Thyroid gland (tissue), 4 donors: Measurements from ENCODE around the gene DNMT3L. TPM values are rescaled to one million over a fixed set of nuclear protein-coding genes. Genes with fewer than 3 reads are reported as not detected.
"Not testable (repeated sequence)": the region's sequence is repeated elsewhere in the genome, so short reads cannot be mapped to it uniquely, and the experiment has no call there.

Experiments used
- DNase-seq, 2 donors: peaks; one replicate each; pipeline ENCODE4 v3.0.0-alpha.2; 2019
- H3K27ac ChIP-seq, 3 donors: fragments of 200-600 bp; sonication (generic); 1 replicate in 2 of 3; 2 replicates in 1 of 3; pipeline ENCODE4 v1.5.1; 2016 to 2019; ENCODE audit warnings: mild to moderate bottlenecking in 1 of 3, moderate library complexity in 1 of 3
- H3K27me3 ChIP-seq: fragments of 200-600 bp; sonication (generic); one replicate; pipeline ENCODE4 v1.5.1; 2019
- H3K36me3 ChIP-seq, 2 donors: fragments of 200-600 bp; sonication (generic); one replicate each; pipeline ENCODE4 v1.5.1; 2016 to 2019
- H3K4me1 ChIP-seq, 2 donors: fragments of 200-600 bp; sonication (generic); one replicate each; pipeline ENCODE4 v1.5.1; 2017 to 2019
- H3K4me3 ChIP-seq, 3 donors: fragments of 200-600 bp; sonication (generic); replicated peaks in 1 of 3; 1 replicate in 2 of 3; 2 replicates in 1 of 3; pipeline ENCODE4 v1.5.1; 2016; ENCODE audit warnings: mild to moderate bottlenecking in 1 of 3
- H3K9me3 ChIP-seq: fragments of 200-600 bp; sonication (generic); one replicate; pipeline ENCODE4 v1.5.1; 2017
- CTCF ChIP-seq, 6 experiments: fragments of 200-600 bp in 3 of 6; fragments of 450-650 bp in 3 of 6; sonication (generic) in 3 of 6; IDR thresholded peaks; one replicate each; pipeline ENCODE4 v1.5.1; 2016 to 2019; ENCODE audit warnings: antibody characterized with exemption in 6 of 6, mild to moderate bottlenecking in 2 of 6, inconsistent platforms in 1 of 6, moderate library complexity in 1 of 6
- POLR2A ChIP-seq, 2 donors: fragments of 450-650 bp; IDR thresholded peaks; one replicate each; pipeline ENCODE4 v1.6.1; 2017; ENCODE audit warnings: antibody characterized with exemption in 2 of 2, mild to moderate bottlenecking in 2 of 2, moderate library complexity in 1 of 2
- WGBS, 2 donors: methylation state at CpG; one replicate each; pipeline ENCODE4 v1.1.5; 2017; 5-methylcytosine and 5-hydroxymethylcytosine counted together
- intact Hi-C: fragments of 100-400 bp; cut with DNase I; formaldehyde crosslinking; loops from one replicate; pipeline ENCODE4 v1.15.1; 2023
- small RNA-seq: library from RNA; depleted of rRNA; stranded (forward); fragments of <200 nt; gene quantifications from one replicate; pipeline ENCODE3, GENCODE V24; 2016
- total RNA-seq, 4 donors: library from RNA; depleted of rRNA; stranded (reverse); fragments of >200 nt; gene quantifications; one replicate each; pipeline ENCODE4 v1.2.3, GENCODE V29; 2016

Gene DNMT3L
- total RNA-seq, 4 donors from 2014 or later = not detected

- DNase-seq = no peak
- no peaks in the 10 kb centered on the region for H3K36me3 ChIP-seq
- WGBS, 2 donors = 84 to 86% methylated on average over 15 of the region's 15 CpGs
- H3K27ac ChIP-seq = no peak overlapping the region
- intact Hi-C loops = no loop called here
- TF ChIP-seq CTCF (IDR thresholded peaks at IDR 0.05) (no peak), POLR2A (IDR thresholded peaks at IDR 0.05) (no peak)
- no peaks in the 10 kb centered on the region for H3K4me1 ChIP-seq
- no peaks in the 10 kb centered on the region for H3K27me3 ChIP-seq
- H3K9me3 ChIP-seq = no peaks in the 10 kb centered on the region
- H3K4me3 ChIP-seq = no peak overlapping the region
Observed at GRCh38 chr21:44199448-44199847, 62.2 kb downstream of the DNMT3L start.

GRCh38 chr21:44197156-44197516, 64.6 kb downstream of the DNMT3L start:
- intact Hi-C loops, DNase-seq, H3K9me3 ChIP-seq, H3K36me3 ChIP-seq, H3K4me1 ChIP-seq, H3K4me3 ChIP-seq, H3K27me3 ChIP-seq, H3K27ac ChIP-seq: not testable (repeated sequence)
- WGBS, 2 donors = no CpG with 5 or more reads among the region's 21 CpGs

Small RNAs within 50 kb of the gene (small RNA-seq; reads per million reads assigned to genes)
- gene AP001059.3 = not detected

Other genes with a start within 250 kb of the DNMT3L start
- 10 to 100 TPM; 38.6 to 77.8 (median 55.3) TPM for gene TRAPPC10, start 249.6 kb downstream of the DNMT3L start, total RNA-seq
- gene PWP2, start 154.5 kb downstream of the DNMT3L start, total RNA-seq = 10 to 100 TPM in 1 of 4 donors, 1 to 10 TPM in 3; 5.8 to 20.5 (median 7.0) TPM
- gene GATD3, start 128.2 kb downstream of the DNMT3L start, total RNA-seq = 10 to 100 TPM in 2 of 4 donors, 1 to 10 TPM in 2; 2.0 to 73.1 (median 11.8) TPM
- 1 to 10 TPM in 3 of 4 donors, under 1 TPM in 1; 0.54 to 2.9 (median 1.3) TPM for gene ICOSLG, start 21.0 kb downstream of the DNMT3L start, total RNA-seq
- gene AIRE, start 24.0 kb upstream of the DNMT3L start, total RNA-seq = under 1 TPM in 1 of 4 donors, not detected in 3; 0.13 TPM
- 100 to 1,000 TPM in 2 of 4 donors, 10 to 100 TPM in 2; 68.5 to 103 (median 96.8) TPM for gene PFKL, start 38.2 kb upstream of the DNMT3L start, total RNA-seq
- 10 to 100 TPM; 55.2 to 93.4 (median 64.1) TPM for gene CFAP410, start 77.5 kb upstream of the DNMT3L start, total RNA-seq
- gene TRPM2, start 91.7 kb upstream of the DNMT3L start, total RNA-seq = 1 to 10 TPM in 1 of 4 donors, under 1 TPM in 3; 0.67 to 2.6 (median 0.88) TPM
- gene LRRC3, start 193.6 kb upstream of the DNMT3L start, total RNA-seq = under 1 TPM; 0.78 to 0.92 (median 0.85) TPM